Activated B cell treated with CpG ODN at 0.5 μM for 24 hours (primary cell): ENCODE results near the gene IL36RN. TPM values are rescaled to one million over a fixed set of nuclear protein-coding genes. Genes with fewer than 3 reads are reported as not detected.

ENCODE experiments used
- ATAC-seq: fragments of 200-7000 bp; cut with Tn5 transposase; one replicate; pipeline ENCODE4 v1.10.0; 2021; ENCODE audit warnings: low read depth, mild to moderate bottlenecking, moderate library complexity
- CTCF ChIA-PET: fragments of 350-600 bp; sonication (Branson Sonifier 250); formaldehyde crosslinking; loops from one replicate; lab custom pipeline; 2021; ENCODE audit warnings: antibody characterized with exemption; lab: Charles Lee
- POLR2A ChIA-PET: fragments of 350-600 bp; sonication (Branson Sonifier 250); formaldehyde crosslinking; loops from one replicate; lab custom pipeline; 2021; ENCODE audit warnings: antibody characterized with exemption; lab: Charles Lee
- DNase-seq: peaks from one replicate; pipeline ENCODE4 v3.0.0; 2022
- H3K27ac Mint-ChIP-seq: one replicate; pipeline ENCODE4 v1.8.0; 2020; ENCODE audit warnings: mixed read lengths
- H3K27me3 Mint-ChIP-seq: one replicate; pipeline ENCODE4 v1.8.0; 2021; ENCODE audit warnings: mixed read lengths
- H3K36me3 Mint-ChIP-seq: one replicate; pipeline ENCODE4 v1.8.0; 2021; ENCODE audit warnings: low read depth, mixed read lengths
- H3K4me1 Mint-ChIP-seq: one replicate; pipeline ENCODE4 v1.8.0; 2021; ENCODE audit warnings: mixed read lengths
- H3K4me3 Mint-ChIP-seq: one replicate; pipeline ENCODE4 v1.8.0; 2020; ENCODE audit warnings: mild to moderate bottlenecking, mixed read lengths
- H3K9me3 Mint-ChIP-seq: one replicate; pipeline ENCODE4 v1.8.0; 2020; ENCODE audit warnings: mixed read lengths
- intact Hi-C: fragments of 100-400 bp; cut with micrococcal nuclease; formaldehyde crosslinking; loops from one replicate; pipeline ENCODE4 v1.15.1; 2024
- total RNA-seq: library from RNA; stranded (reverse); gene quantifications from 2 replicates; pipeline ENCODE4 v1.2.3, GENCODE V29; 2022
- TF ChIP-seq, protein P1 (sequence below): fragments of 200-600 bp; IDR thresholded peaks from one replicate; pipeline ENCODE4 v1.8.0; 2022; ENCODE audit warnings: antibody characterized with exemption, mild to moderate bottlenecking

IL36RN gene
- total RNA-seq, 1 donor from 2014 or later, result not detected

DNA sequence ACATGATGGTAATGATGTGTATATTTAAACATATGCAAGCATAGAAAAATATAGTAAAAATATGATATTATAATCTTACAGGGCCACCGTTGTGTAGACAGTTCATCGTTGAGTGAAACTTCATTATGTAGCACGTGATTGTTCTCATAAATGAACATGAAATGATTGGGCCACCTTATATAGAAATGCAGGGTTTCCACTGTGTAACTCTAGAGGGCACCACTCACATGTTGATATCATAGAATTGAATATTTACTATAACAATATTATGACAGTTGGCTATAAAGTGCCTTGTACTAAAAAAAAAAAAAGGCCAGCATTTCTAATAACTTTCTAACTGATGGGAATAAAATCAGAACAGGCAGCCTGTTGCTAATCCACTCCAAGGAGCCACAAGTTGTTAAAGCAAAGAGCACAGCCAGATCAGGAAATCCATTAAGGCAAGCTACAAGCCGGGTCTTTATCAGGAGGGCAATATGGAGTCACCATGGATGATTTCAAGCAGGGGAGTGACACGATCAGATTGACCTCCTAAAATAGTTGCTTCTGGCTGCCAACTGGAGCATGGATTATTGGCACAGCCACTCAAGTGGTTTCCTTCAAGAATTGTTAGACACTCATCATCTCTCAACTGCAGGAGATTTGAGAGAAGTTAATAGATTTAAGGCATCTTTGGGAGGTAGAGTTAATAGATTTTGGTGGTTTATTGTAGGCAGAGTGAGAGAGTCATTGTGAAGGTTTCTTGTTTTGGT, 25.4 kb downstream of the IL36RN start:
- peak; percentile 47 for ATAC-seq
- intact Hi-C loops, result loop anchor here (5.0 kb wide), 1 partner anchor 38 kb away; no protein-coding TSS in a partner anchor
- no peak overlapping the region for H3K4me3 Mint-ChIP-seq
- POLR2A ChIA-PET, result no interaction called here
- no peak for DNase-seq
- H3K36me3 Mint-ChIP-seq, result no peaks in the 10 kb centered on the region
- TF ChIP-seq, protein P1, sequence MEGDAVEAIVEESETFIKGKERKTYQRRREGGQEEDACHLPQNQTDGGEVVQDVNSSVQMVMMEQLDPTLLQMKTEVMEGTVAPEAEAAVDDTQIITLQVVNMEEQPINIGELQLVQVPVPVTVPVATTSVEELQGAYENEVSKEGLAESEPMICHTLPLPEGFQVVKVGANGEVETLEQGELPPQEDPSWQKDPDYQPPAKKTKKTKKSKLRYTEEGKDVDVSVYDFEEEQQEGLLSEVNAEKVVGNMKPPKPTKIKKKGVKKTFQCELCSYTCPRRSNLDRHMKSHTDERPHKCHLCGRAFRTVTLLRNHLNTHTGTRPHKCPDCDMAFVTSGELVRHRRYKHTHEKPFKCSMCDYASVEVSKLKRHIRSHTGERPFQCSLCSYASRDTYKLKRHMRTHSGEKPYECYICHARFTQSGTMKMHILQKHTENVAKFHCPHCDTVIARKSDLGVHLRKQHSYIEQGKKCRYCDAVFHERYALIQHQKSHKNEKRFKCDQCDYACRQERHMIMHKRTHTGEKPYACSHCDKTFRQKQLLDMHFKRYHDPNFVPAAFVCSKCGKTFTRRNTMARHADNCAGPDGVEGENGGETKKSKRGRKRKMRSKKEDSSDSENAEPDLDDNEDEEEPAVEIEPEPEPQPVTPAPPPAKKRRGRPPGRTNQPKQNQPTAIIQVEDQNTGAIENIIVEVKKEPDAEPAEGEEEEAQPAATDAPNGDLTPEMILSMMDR, result no peak
- no peak overlapping the region for H3K27ac Mint-ChIP-seq
- peaks cover 6% of the 10 kb centered on the region for H3K27me3 Mint-ChIP-seq
- H3K4me1 Mint-ChIP-seq, result no peaks in the 10 kb centered on the region
- H3K9me3 Mint-ChIP-seq, result no peaks in the 10 kb centered on the region
- CTCF ChIA-PET, result interaction anchor here (6.5 kb wide), 1 partner anchor 53 kb away, joined by 71 read pairs; no protein-coding TSS in a partner anchor

DNA sequence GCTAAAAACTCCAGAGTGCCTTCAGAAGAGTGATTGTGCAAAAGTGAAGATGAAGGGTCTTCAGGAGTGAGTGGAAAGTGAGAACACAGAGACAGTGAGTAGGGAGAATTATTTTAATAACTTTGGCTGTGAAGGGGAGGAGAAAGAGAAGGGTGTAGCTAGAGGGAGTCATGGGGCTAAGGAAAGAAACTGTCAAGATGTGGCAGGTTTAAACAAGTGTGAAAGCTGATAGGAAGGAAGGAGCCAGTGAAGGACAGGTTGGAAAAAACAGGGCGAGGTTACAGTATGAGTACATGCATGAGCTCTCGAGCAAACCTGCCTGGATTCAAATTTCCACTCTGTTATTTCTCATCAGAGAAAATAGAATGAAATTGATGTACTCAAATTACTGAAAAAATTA, 26.5 kb downstream of the IL36RN start:
- no peaks in the 10 kb centered on the region for H3K36me3 Mint-ChIP-seq
- no peak overlapping the region for H3K27ac Mint-ChIP-seq
- TF ChIP-seq, protein P1, result no peak
- H3K4me1 Mint-ChIP-seq, result no peaks in the 10 kb centered on the region
- intact Hi-C loops, result no loop called here
- H3K27me3 Mint-ChIP-seq, result no peaks in the 10 kb centered on the region
- ChIA-PET POLR2A (no interaction called here), CTCF (interaction anchor here (6.5 kb wide), 1 partner anchor 52 kb away, joined by 71 read pairs; no protein-coding TSS in a partner anchor)
- ATAC-seq, result no peak
- DNase-seq, result no peak
- H3K4me3 Mint-ChIP-seq, result no peak overlapping the region
- no peaks in the 10 kb centered on the region for H3K9me3 Mint-ChIP-seq

DNA sequence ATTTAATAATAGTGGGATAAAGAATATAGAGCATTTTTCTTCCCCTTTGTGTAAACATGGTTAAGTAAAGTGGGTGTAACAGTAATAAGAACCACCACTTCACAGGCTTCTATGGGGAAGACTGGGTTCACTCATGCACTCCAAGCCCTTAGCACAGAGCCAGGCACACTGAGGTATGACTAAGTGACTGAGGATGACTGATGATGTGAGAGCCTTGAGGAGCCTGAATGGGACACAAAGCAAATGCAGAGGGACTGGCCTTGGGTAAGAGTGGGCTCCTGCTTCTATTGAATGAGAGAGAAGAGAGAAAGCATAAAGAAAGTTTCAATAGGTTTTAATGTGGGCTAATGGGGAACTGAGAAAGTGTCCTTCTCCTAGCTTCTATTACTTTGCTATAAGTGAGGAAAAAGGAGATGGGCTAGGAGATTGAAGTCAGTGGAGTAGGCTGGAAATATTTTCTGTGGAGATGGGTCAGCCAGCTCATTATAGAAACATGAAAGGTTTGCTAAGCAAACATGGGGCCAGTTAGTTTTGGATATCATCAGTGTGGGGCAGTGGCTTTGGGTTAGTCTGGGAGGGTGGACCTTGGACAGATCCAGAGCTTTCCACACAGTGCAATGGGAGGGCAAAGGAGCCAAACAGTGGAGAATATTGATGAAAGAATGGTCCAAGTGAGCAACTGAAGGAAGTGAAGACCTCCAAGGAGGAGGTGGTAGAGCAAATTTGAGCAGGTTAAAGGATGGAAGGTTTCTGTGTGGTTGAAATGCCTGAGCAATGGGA, 29.4 kb downstream of the IL36RN start:
- Mint-ChIP-seq H3K4me1 (no peaks in the 10 kb centered on the region), H3K27me3 (no peaks in the 10 kb centered on the region), H3K9me3 (no peaks in the 10 kb centered on the region), H3K36me3 (no peaks in the 10 kb centered on the region), H3K4me3 (no peak overlapping the region), H3K27ac (no peak overlapping the region)
- TF ChIP-seq, protein P1, result no peak
- intact Hi-C loops, result no loop called here
- POLR2A ChIA-PET, result no interaction called here
- ATAC-seq (no peak), DNase-seq (no peak)
- CTCF ChIA-PET, result interaction anchor here (1.0 kb wide), 1 partner anchor 9 kb away, joined by 5 read pairs; no protein-coding TSS in a partner anchor

DNA sequence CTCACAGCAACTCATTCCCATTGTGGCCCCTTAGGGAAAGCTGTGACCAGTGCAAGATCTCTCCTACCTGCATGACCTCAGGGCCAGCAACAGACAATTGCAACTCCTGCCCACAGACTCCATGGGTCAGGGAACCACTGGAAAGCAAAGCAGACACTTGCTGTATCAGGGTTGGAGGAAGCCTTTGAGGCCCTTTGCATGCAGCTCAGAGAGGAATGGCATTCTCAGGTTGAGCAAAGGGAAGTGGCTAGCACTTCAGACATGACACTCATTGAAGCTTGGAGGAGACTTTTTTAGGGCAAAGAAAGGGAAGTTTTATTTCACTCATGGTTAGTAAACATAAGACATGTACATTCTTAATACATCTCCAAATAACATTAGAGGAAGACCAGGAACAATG, 30.9 kb downstream of the IL36RN start:
- Mint-ChIP-seq H3K9me3 (peaks cover 4% of the 10 kb centered on the region), H3K27me3 (peaks cover 8% of the 10 kb centered on the region), H3K4me3 (no peak overlapping the region), H3K36me3 (no peaks in the 10 kb centered on the region), H3K4me1 (no peaks in the 10 kb centered on the region), H3K27ac (no peak overlapping the region)
- DNase-seq (no peak), ATAC-seq (no peak)
- TF ChIP-seq, protein P1, result no peak
- intact Hi-C loops, result no loop called here
- CTCF ChIA-PET, result interaction anchor here (1.1 kb wide), 1 partner anchor 10 kb away, joined by 4 read pairs; no protein-coding TSS in a partner anchor
- POLR2A ChIA-PET, result no interaction called here
